Bronchial epithelial cell (primary cell): ENCODE results near the gene SRRM4. TPM values are rescaled to one million over a fixed set of nuclear protein-coding genes. Genes with fewer than 3 reads are reported as not detected.

Source experiments
- DNase-seq: peaks from one replicate; pipeline ENCODE4 v3.0.0-alpha.2; 2010; ENCODE audit warnings: low read depth
- FAIRE-seq: peaks from 2 replicates; lab custom pipeline; 2011; peaks lifted over from hg19 to GRCh38; lab: Jason Lieb, UNC
- H3K27me3 ChIP-seq: 2 replicates; pipeline ENCODE4 v1.5.1; 2011; ENCODE audit warnings: low read length; ENCODE audit not compliant: control insufficient read depth, insufficient read depth
- H3K36me3 ChIP-seq: 2 replicates; pipeline ENCODE4 v1.5.1; 2011; ENCODE audit warnings: low read length; ENCODE audit not compliant: control insufficient read depth, insufficient read depth
- H3K4me3 ChIP-seq: 2 replicates; pipeline ENCODE4 v1.5.1; 2011; ENCODE audit warnings: mild to moderate bottlenecking, low read depth, low read length, control low read depth
- total RNA-seq: library from RNA; depleted of rRNA; stranded (reverse); fragments of >200 nt; gene quantifications from 2 replicates; pipeline ENCODE4 v1.2.1, GENCODE V29; 2014
- TF ChIP-seq, protein P1 (sequence below): IDR thresholded peaks from 2 replicates; pipeline ENCODE4 v1.5.1; 2011; ENCODE audit warnings: mild to moderate bottlenecking, moderate library complexity, low read length, control low read depth, inconsistent platforms; ENCODE audit not compliant: insufficient read depth, severe bottlenecking

Gene SRRM4
- total RNA-seq, 1 donor from 2014 or later, result not detected

DNA sequence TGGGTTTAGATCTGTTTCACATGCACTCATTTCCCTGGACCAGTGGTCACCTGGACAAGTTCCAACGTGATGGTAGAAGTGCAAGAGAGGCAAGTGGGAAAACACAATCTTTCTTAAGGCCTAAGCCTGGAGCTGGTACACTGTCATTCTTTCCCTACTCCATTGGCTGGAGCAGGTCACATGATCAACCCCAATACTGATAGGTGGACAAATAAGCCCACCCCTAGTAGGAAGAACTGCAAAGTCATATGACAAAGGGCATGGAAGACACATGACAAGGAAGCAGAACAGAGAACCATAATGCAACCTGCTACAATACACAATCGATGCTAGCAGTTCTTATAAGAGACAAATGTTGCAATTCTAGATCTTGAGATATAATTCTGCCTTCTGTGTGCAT, 66.3 kb downstream of the SRRM4 start:
- FAIRE-seq, result no peak
- H3K4me3 ChIP-seq, result no peak overlapping the region
- no peaks in the 10 kb centered on the region for H3K27me3 ChIP-seq
- no peak for DNase-seq
- no peaks in the 10 kb centered on the region for H3K36me3 ChIP-seq
- TF ChIP-seq, protein P1, sequence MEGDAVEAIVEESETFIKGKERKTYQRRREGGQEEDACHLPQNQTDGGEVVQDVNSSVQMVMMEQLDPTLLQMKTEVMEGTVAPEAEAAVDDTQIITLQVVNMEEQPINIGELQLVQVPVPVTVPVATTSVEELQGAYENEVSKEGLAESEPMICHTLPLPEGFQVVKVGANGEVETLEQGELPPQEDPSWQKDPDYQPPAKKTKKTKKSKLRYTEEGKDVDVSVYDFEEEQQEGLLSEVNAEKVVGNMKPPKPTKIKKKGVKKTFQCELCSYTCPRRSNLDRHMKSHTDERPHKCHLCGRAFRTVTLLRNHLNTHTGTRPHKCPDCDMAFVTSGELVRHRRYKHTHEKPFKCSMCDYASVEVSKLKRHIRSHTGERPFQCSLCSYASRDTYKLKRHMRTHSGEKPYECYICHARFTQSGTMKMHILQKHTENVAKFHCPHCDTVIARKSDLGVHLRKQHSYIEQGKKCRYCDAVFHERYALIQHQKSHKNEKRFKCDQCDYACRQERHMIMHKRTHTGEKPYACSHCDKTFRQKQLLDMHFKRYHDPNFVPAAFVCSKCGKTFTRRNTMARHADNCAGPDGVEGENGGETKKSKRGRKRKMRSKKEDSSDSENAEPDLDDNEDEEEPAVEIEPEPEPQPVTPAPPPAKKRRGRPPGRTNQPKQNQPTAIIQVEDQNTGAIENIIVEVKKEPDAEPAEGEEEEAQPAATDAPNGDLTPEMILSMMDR, result no peak

DNA sequence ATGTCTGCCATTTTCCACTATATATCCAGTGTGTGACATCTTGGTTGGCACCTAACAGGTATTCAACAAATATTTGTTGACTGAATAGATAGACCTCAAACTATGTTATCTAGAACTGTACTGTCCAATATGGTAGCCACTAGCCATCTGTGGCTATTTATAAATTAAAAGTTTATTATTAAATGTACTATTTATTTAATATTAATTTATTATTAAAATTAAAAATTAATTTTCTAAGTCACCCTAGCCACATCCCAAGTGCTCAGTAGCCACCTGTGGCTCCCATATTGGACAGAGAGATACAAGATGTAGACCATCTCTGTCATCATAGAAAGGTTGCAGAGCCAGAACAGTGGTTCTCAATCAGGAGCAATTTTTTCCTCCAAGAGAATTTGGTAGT, 69.3 kb downstream of the SRRM4 start:
- TF ChIP-seq, protein P1, result no peak
- H3K36me3 ChIP-seq, result no peaks in the 10 kb centered on the region
- no peak for FAIRE-seq

DNA sequence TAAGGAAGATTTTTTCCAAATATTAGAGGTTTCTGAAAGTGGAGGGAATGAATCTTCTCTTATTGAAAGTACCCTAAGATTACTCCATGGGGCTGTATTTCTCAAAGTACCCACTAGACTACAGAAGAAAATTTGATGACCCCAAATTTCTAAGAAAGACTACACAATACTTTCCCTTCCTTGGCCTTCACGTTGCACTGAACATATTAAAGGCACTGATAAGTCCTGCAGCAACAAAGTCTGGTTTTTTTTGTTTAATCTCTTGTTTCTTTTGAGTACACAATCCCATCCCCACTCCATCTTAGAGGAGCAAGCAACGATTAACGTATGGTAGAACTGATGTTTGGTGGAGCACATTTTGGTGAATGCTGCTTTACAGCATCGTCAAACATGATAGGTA, 70.1 kb downstream of the SRRM4 start:
- FAIRE-seq, result no peak
- no peaks in the 10 kb centered on the region for H3K36me3 ChIP-seq
- TF ChIP-seq, protein P1, result no peak
- H3K27me3 ChIP-seq, result no peaks in the 10 kb centered on the region
- DNase-seq, result no peak
- no peak overlapping the region for H3K4me3 ChIP-seq

More for the DNA sequence above, 69.3 kb downstream of the SRRM4 start:
- DNase-seq, result no peak
- Histone ChIP-seq H3K27me3 (no peaks in the 10 kb centered on the region), H3K4me3 (no peak overlapping the region)

DNA sequence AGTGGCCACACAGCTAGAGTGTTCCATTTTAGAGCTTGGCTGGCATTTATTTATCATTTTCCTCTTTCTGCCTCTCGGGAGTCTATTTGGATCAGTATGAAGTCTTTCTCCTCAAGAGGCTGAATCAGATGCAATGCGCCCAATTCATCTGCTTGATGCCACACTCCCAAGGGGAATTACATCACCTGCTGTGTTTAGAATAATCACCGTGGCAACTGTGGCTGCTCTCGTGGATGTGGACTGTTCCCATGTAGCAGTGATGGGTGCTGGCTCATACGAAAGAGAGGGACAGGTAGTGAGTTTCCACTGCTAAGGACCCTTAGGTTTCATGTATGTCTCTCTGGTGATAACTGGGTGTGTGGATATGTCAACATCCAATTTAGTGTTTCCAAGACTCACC, 70.7 kb downstream of the SRRM4 start:
- Histone ChIP-seq H3K27me3 (no peaks in the 10 kb centered on the region), H3K36me3 (no peaks in the 10 kb centered on the region), H3K4me3 (no peak overlapping the region)
- TF ChIP-seq, protein P1, result no peak
- DNase-seq (no peak), FAIRE-seq (no peak)

DNA sequence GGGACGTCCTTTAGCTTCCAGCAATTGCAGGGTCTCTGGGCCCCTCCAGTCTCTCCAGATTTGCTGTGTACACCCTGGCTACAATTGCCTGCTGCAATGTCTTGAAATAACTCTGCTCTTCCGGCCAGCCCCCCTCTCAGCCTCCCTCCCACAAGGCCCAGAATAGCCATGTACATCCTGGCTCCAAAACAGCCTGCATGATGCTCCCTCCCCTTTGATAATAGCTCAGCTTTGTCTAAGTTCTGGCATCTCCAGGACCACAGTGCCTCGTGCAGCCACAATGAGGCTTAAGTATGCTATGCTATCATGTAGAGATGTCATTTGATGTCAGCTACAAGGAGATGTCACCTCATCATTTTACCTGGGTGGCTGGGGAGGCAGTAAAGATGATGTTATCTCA, 74.6 kb downstream of the SRRM4 start:
- FAIRE-seq (no peak), DNase-seq (no peak)

More for the DNA sequence above, 74.6 kb downstream of the SRRM4 start:
- H3K27me3 ChIP-seq, result no peaks in the 10 kb centered on the region
- H3K4me3 ChIP-seq, result no peak overlapping the region
- TF ChIP-seq, protein P1, result no peak
- no peaks in the 10 kb centered on the region for H3K36me3 ChIP-seq
